ENCODE measurements around the gene CYP19A1.

The CYP19A1 gene

GRCh38 chr15:51237816-51238215 lies 100.6 kb downstream of the CYP19A1 start:
- H3K9me3 ChIP-seq (ENCODE audit: control insufficient read depth, low read length): no peaks in the 10 kb centered on the region
- no peaks in the 10 kb centered on the region for H3K4me1 ChIP-seq (ENCODE audit: control insufficient read depth, insufficient read depth, low read length, poor library complexity, severe bottlenecking)
- H3K4me3 ChIP-seq (ENCODE audit: extremely low read depth, insufficient read depth, low read length, poor library complexity, severe bottlenecking): no peak overlapping the region
- no peaks in the 10 kb centered on the region for H3K36me3 ChIP-seq (ENCODE audit: control insufficient read depth, insufficient read depth, low read length)
- 100% methylated on average over 2 of the region's 3 CpGs; no CpG with 5 or more reads in 1 of the 2 experiments for WGBS, 2 experiments (ENCODE audit: insufficient coverage in 2 of 2)
- H3K27ac ChIP-seq (ENCODE audit: low read depth, low read length, severe bottlenecking): no peak overlapping the region

- no peaks in the 10 kb centered on the region for H3K9me3 ChIP-seq (ENCODE audit: control insufficient read depth, low read length)
- no peak overlapping the region for H3K27ac ChIP-seq (ENCODE audit: low read depth, low read length, severe bottlenecking)
- 85 to 90% methylated on average over 6 to 12 of the region's 14 CpGs for WGBS, 2 experiments (ENCODE audit: insufficient coverage in 2 of 2)
- H3K4me1 ChIP-seq (ENCODE audit: control insufficient read depth, insufficient read depth, low read length, poor library complexity, severe bottlenecking): no peaks in the 10 kb centered on the region
- H3K36me3 ChIP-seq (ENCODE audit: control insufficient read depth, insufficient read depth, low read length): no peaks in the 10 kb centered on the region
- H3K4me3 ChIP-seq (ENCODE audit: extremely low read depth, insufficient read depth, low read length, poor library complexity, severe bottlenecking): no peak overlapping the region
These were observed 104.0 kb downstream of the CYP19A1 start for GRCh38 chr15:51234176-51234927.

GRCh38 chr15:51232581-51232980 lies 105.8 kb downstream of the CYP19A1 start:
- 88 to 93% methylated on average over 3 of the region's 3 CpGs for WGBS, 2 experiments (ENCODE audit: insufficient coverage in 2 of 2)
- no peaks in the 10 kb centered on the region for H3K9me3 ChIP-seq (ENCODE audit: control insufficient read depth, low read length)
- H3K4me3 ChIP-seq (ENCODE audit: extremely low read depth, insufficient read depth, low read length, poor library complexity, severe bottlenecking): no peak overlapping the region
- H3K36me3 ChIP-seq (ENCODE audit: control insufficient read depth, insufficient read depth, low read length): no peaks in the 10 kb centered on the region
- H3K4me1 ChIP-seq (ENCODE audit: control insufficient read depth, insufficient read depth, low read length, poor library complexity, severe bottlenecking): peaks cover 11% of the 10 kb centered on the region
- H3K27ac ChIP-seq (ENCODE audit: low read depth, low read length, severe bottlenecking): no peak overlapping the region

- Histone ChIP-seq H3K4me1 (ENCODE audit: control insufficient read depth, insufficient read depth, low read length, poor library complexity, severe bottlenecking) (peaks cover 12% of the 10 kb centered on the region), H3K36me3 (ENCODE audit: control insufficient read depth, insufficient read depth, low read length) (no peaks in the 10 kb centered on the region), H3K4me3 (ENCODE audit: extremely low read depth, insufficient read depth, low read length, poor library complexity, severe bottlenecking) (no peak overlapping the region), H3K9me3 (ENCODE audit: control insufficient read depth, low read length) (no peaks in the 10 kb centered on the region), H3K27ac (ENCODE audit: low read depth, low read length, severe bottlenecking) (no peak overlapping the region)
- WGBS, 2 experiments (ENCODE audit: insufficient coverage in 2 of 2): 50 to 60% methylated on average over 1 of the region's 2 CpGs
These were observed 108.5 kb downstream of the CYP19A1 start for GRCh38 chr15:51229907-51230330.

GRCh38 chr15:51227940-51228732 lies 110.3 kb downstream of the CYP19A1 start:
- Histone ChIP-seq H3K4me1 (ENCODE audit: control insufficient read depth, insufficient read depth, low read length, poor library complexity, severe bottlenecking) (peaks cover 19% of the 10 kb centered on the region), H3K9me3 (ENCODE audit: control insufficient read depth, low read length) (no peaks in the 10 kb centered on the region), H3K4me3 (ENCODE audit: extremely low read depth, insufficient read depth, low read length, poor library complexity, severe bottlenecking) (no peak overlapping the region), H3K36me3 (ENCODE audit: control insufficient read depth, insufficient read depth, low read length) (no peaks in the 10 kb centered on the region), H3K27ac (ENCODE audit: low read depth, low read length, severe bottlenecking) (peak overlapping the region; percentile 70)
- WGBS, 2 experiments (ENCODE audit: insufficient coverage in 2 of 2): 58 to 100% methylated on average over 1 to 2 of the region's 3 CpGs

GRCh38 chr15:51226576-51227210 lies 111.7 kb downstream of the CYP19A1 start:
- Histone ChIP-seq H3K4me3 (ENCODE audit: extremely low read depth, insufficient read depth, low read length, poor library complexity, severe bottlenecking) (no peak overlapping the region), H3K4me1 (ENCODE audit: control insufficient read depth, insufficient read depth, low read length, poor library complexity, severe bottlenecking) (peaks cover 19% of the 10 kb centered on the region), H3K27ac (ENCODE audit: low read depth, low read length, severe bottlenecking) (no peak overlapping the region), H3K36me3 (ENCODE audit: control insufficient read depth, insufficient read depth, low read length) (no peaks in the 10 kb centered on the region), H3K9me3 (ENCODE audit: control insufficient read depth, low read length) (no peaks in the 10 kb centered on the region)
- 93 to 100% methylated on average over 2 of the region's 6 CpGs for WGBS, 2 experiments (ENCODE audit: insufficient coverage in 2 of 2)

GRCh38 chr15:51224428-51224827 lies 114.0 kb downstream of the CYP19A1 start:
- Histone ChIP-seq H3K9me3 (ENCODE audit: control insufficient read depth, low read length) (no peaks in the 10 kb centered on the region), H3K4me1 (ENCODE audit: control insufficient read depth, insufficient read depth, low read length, poor library complexity, severe bottlenecking) (peaks cover 19% of the 10 kb centered on the region), H3K36me3 (ENCODE audit: control insufficient read depth, insufficient read depth, low read length) (no peaks in the 10 kb centered on the region), H3K4me3 (ENCODE audit: extremely low read depth, insufficient read depth, low read length, poor library complexity, severe bottlenecking) (no peak overlapping the region), H3K27ac (ENCODE audit: low read depth, low read length, severe bottlenecking) (no peak overlapping the region)

GRCh38 chr15:51223771-51224229 lies 114.6 kb downstream of the CYP19A1 start:
- WGBS, 2 experiments (ENCODE audit: insufficient coverage in 2 of 2): 86 to 93% methylated on average over 2 of the region's 3 CpGs
- no peak overlapping the region for H3K27ac ChIP-seq (ENCODE audit: low read depth, low read length, severe bottlenecking)
- H3K36me3 ChIP-seq (ENCODE audit: control insufficient read depth, insufficient read depth, low read length): no peaks in the 10 kb centered on the region
- H3K4me3 ChIP-seq (ENCODE audit: extremely low read depth, insufficient read depth, low read length, poor library complexity, severe bottlenecking): no peak overlapping the region
- H3K4me1 ChIP-seq (ENCODE audit: control insufficient read depth, insufficient read depth, low read length, poor library complexity, severe bottlenecking): peaks cover 18% of the 10 kb centered on the region
- H3K9me3 ChIP-seq (ENCODE audit: control insufficient read depth, low read length): no peaks in the 10 kb centered on the region

GRCh38 chr15:51218299-51218938 lies 120.0 kb downstream of the CYP19A1 start:
- no peaks in the 10 kb centered on the region for H3K36me3 ChIP-seq (ENCODE audit: control insufficient read depth, insufficient read depth, low read length)
- 70 to 78% methylated on average over 2 of the region's 3 CpGs for WGBS, 2 experiments (ENCODE audit: insufficient coverage in 2 of 2)
- H3K27ac ChIP-seq (ENCODE audit: low read depth, low read length, severe bottlenecking): no peak overlapping the region
- no peaks in the 10 kb centered on the region for H3K9me3 ChIP-seq (ENCODE audit: control insufficient read depth, low read length)
- no peaks in the 10 kb centered on the region for H3K4me1 ChIP-seq (ENCODE audit: control insufficient read depth, insufficient read depth, low read length, poor library complexity, severe bottlenecking)
- no peak overlapping the region for H3K4me3 ChIP-seq (ENCODE audit: extremely low read depth, insufficient read depth, low read length, poor library complexity, severe bottlenecking)

GRCh38 chr15:51212909-51213308 lies 125.5 kb downstream of the CYP19A1 start:
- 83 to 100% methylated on average over 1 of the region's 2 CpGs for WGBS, 2 experiments (ENCODE audit: insufficient coverage in 2 of 2)
- Histone ChIP-seq H3K9me3 (ENCODE audit: control insufficient read depth, low read length) (no peaks in the 10 kb centered on the region), H3K4me1 (ENCODE audit: control insufficient read depth, insufficient read depth, low read length, poor library complexity, severe bottlenecking) (no peaks in the 10 kb centered on the region), H3K36me3 (ENCODE audit: control insufficient read depth, insufficient read depth, low read length) (no peaks in the 10 kb centered on the region), H3K27ac (ENCODE audit: low read depth, low read length, severe bottlenecking) (no peak overlapping the region), H3K4me3 (ENCODE audit: extremely low read depth, insufficient read depth, low read length, poor library complexity, severe bottlenecking) (no peak overlapping the region)
